Measurements from ENCODE around the gene VAPA. TPM values are rescaled to one million over a fixed set of nuclear protein-coding genes. Genes with fewer than 3 reads are reported as not detected.

The VAPA gene
- total and polyA plus RNA-seq, 2 donors (not counting 1 experiment from before 2014, with no cell fraction given): 47.7 to 109 TPM

DNA sequence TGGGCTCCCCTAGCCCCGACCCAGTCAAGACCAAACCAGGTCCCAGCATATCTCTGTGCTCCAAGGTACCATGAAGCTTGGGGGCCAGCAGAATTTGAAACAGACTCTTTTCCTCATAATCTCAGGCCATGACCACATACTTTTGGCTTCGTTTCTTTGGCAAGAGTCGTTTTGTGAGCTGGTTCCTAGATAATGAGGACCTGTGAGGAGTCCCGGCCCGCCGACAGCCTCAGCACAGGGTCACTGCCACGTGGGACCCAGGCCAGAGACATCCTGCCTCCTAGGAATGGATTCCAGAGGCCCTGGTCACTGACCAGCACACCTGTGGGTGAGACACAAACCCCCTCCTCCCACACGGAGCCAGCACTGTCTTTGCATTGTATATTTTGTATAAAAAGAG lies 73.5 kb downstream of the VAPA start:
- H3K27me3 ChIP-seq (replicated peaks in 1 of 4; ENCODE audit: control extremely low read depth in 1 of 4, control insufficient read depth in 3 of 4, insufficient read depth in 4 of 4, low read length in 3 of 4): peaks cover 0 to 6% (median 0%) of the 10 kb centered on the region in 4 experiments
- no peak overlapping the region for H3K9ac ChIP-seq (ENCODE audit: low read length)
- H3K4me3 ChIP-seq (ENCODE audit: control extremely low read depth in 1 of 5, extremely low read depth in 1 of 5, insufficient read depth in 1 of 5, low read depth in 2 of 5, low read length in 4 of 5): no peak overlapping the region
- no peak for ATAC-seq (ENCODE audit: low read depth)
- TF ChIP-seq, protein P1, sequence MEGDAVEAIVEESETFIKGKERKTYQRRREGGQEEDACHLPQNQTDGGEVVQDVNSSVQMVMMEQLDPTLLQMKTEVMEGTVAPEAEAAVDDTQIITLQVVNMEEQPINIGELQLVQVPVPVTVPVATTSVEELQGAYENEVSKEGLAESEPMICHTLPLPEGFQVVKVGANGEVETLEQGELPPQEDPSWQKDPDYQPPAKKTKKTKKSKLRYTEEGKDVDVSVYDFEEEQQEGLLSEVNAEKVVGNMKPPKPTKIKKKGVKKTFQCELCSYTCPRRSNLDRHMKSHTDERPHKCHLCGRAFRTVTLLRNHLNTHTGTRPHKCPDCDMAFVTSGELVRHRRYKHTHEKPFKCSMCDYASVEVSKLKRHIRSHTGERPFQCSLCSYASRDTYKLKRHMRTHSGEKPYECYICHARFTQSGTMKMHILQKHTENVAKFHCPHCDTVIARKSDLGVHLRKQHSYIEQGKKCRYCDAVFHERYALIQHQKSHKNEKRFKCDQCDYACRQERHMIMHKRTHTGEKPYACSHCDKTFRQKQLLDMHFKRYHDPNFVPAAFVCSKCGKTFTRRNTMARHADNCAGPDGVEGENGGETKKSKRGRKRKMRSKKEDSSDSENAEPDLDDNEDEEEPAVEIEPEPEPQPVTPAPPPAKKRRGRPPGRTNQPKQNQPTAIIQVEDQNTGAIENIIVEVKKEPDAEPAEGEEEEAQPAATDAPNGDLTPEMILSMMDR (IDR thresholded peaks at IDR 0.05): no peak
- H3K27ac Mint-ChIP-seq: no peak overlapping the region
- no peak overlapping the region for H3K4me3 Mint-ChIP-seq
- intact Hi-C loops (cut with micrococcal nuclease): no loop called here
- peaks cover 21% of the 10 kb centered on the region for H3K27me3 Mint-ChIP-seq
- H3K4me2 ChIP-seq (replicated peaks; ENCODE audit: low read depth, low read length, poor library complexity, severe bottlenecking): no peak overlapping the region
- H3K9me3 ChIP-seq (ENCODE audit: control extremely low read depth in 1 of 3, control insufficient read depth in 2 of 3, insufficient read depth in 1 of 3, low read length in 2 of 3): peaks cover 0 to 7% (median 0%) of the 10 kb centered on the region in 3 donors
- H3K79me2 ChIP-seq (ENCODE audit: control insufficient read depth, insufficient read depth, low read length): no peaks in the 10 kb centered on the region
- no peaks in the 10 kb centered on the region for H3K4me1 ChIP-seq (ENCODE audit: control insufficient read depth in 2 of 2, insufficient read depth in 2 of 2, low read length in 2 of 2)
- H3K9me3 Mint-ChIP-seq (ENCODE audit: insufficient read depth): no peaks in the 10 kb centered on the region
- DNase-seq: no peak
- WGBS (ENCODE audit: insufficient coverage): 100% methylated on average over 1 of the region's 8 CpGs
- no peak overlapping the region for H3K27ac ChIP-seq (ENCODE audit: low read length in 2 of 2)
- no peaks in the 10 kb centered on the region for H3K36me3 ChIP-seq (replicated peaks in 1 of 2; ENCODE audit: control extremely low read depth in 1 of 2, control insufficient read depth in 1 of 2, extremely low read depth in 1 of 2, insufficient read depth in 2 of 2, low read length in 1 of 2)
- ChIA-PET POLR2A (no interaction called here), CTCF (interaction anchor here (0.6 to 0.8 kb wide), 2 partner anchors 16 to 17 kb away, joined by 3 read pairs; no protein-coding TSS in a partner anchor)
- no peak overlapping the region for H2AFZ ChIP-seq (ENCODE audit: insufficient read depth, low read depth, low read length, poor library complexity, severe bottlenecking)
- no peaks in the 10 kb centered on the region for H3K4me1 Mint-ChIP-seq
- no peaks in the 10 kb centered on the region for H4K20me1 ChIP-seq (ENCODE audit: control insufficient read depth, insufficient read depth, low read length, poor library complexity, severe bottlenecking)

DNA sequence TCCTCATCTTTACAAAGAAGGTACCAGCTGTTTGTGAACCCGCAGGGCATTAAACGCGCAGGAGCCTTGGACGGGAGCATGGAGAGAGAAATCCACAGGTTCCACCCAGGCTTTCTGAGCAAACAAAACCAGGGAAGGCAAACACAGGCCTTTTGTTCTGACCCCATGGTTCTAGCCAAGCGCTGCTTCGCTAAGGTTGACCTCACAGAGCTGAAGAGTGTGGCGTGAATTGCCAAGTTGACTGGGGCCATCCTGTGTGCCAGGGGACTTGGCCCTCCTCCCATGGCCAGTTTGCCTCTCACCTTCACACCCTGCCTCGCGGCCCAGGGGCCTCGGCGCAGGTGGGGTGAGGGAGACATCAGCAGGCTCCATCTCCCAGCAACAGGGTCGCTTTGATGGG lies 74.1 kb downstream of the VAPA start:
- intact Hi-C loops (cut with micrococcal nuclease): no loop called here
- Histone ChIP-seq H3K4me2 (replicated peaks; ENCODE audit: low read depth, low read length, poor library complexity, severe bottlenecking) (no peak overlapping the region), H3K27me3 (replicated peaks in 1 of 4; ENCODE audit: control extremely low read depth in 1 of 4, control insufficient read depth in 3 of 4, insufficient read depth in 4 of 4, low read length in 3 of 4) (peaks cover 0 to 6% (median 0%) of the 10 kb centered on the region in 4 experiments), H3K9ac (ENCODE audit: low read length) (no peak overlapping the region), H2AFZ (ENCODE audit: insufficient read depth, low read depth, low read length, poor library complexity, severe bottlenecking) (no peak overlapping the region), H3K4me1 (ENCODE audit: control insufficient read depth in 2 of 2, insufficient read depth in 2 of 2, low read length in 2 of 2) (no peaks in the 10 kb centered on the region), H3K79me2 (ENCODE audit: control insufficient read depth, insufficient read depth, low read length) (no peaks in the 10 kb centered on the region), H3K36me3 (replicated peaks in 1 of 2; ENCODE audit: control extremely low read depth in 1 of 2, control insufficient read depth in 1 of 2, extremely low read depth in 1 of 2, insufficient read depth in 2 of 2, low read length in 1 of 2) (no peaks in the 10 kb centered on the region), H3K4me3 (ENCODE audit: control extremely low read depth in 1 of 5, extremely low read depth in 1 of 5, insufficient read depth in 1 of 5, low read depth in 2 of 5, low read length in 4 of 5) (no peak overlapping the region), H3K27ac (ENCODE audit: low read length in 2 of 2) (no peak overlapping the region), H3K9me3 (ENCODE audit: control extremely low read depth in 1 of 3, control insufficient read depth in 2 of 3, insufficient read depth in 1 of 3, low read length in 2 of 3) (peaks cover 0 to 1% (median 0%) of the 10 kb centered on the region in 3 donors), H4K20me1 (ENCODE audit: control insufficient read depth, insufficient read depth, low read length, poor library complexity, severe bottlenecking) (no peaks in the 10 kb centered on the region)
- H3K4me3 Mint-ChIP-seq: no peak overlapping the region
- H3K4me1 Mint-ChIP-seq: no peaks in the 10 kb centered on the region
- CTCF ChIA-PET: interaction anchor here (0.6 to 0.8 kb wide), 2 partner anchors 16 to 18 kb away, joined by 3 read pairs; no protein-coding TSS in a partner anchor
- ATAC-seq (ENCODE audit: low read depth) (no peak), DNase-seq (no peak)
- TF ChIP-seq, protein P1 (IDR thresholded peaks at IDR 0.05): no peak
- TF ChIP-seq EZH2 (IDR thresholded peaks at IDR 0.05; ENCODE audit: borderline replicate concordance, insufficient read depth, low read depth, low read length, poor library complexity, severe bottlenecking): no peak
- no peak overlapping the region for H3K27ac Mint-ChIP-seq
- WGBS (ENCODE audit: insufficient coverage): 88% methylated on average over 11 of the region's 12 CpGs
- H3K9me3 Mint-ChIP-seq (ENCODE audit: insufficient read depth): no peaks in the 10 kb centered on the region
- peaks cover 25% of the 10 kb centered on the region for H3K27me3 Mint-ChIP-seq
- POLR2A ChIA-PET: no interaction called here

All from B cell (primary cell).